Fibroblast of lung (primary cell): Measurements from ENCODE around the gene MATN1. TPM values are rescaled to one million over a fixed set of nuclear protein-coding genes. Genes with fewer than 3 reads are reported as not detected.
A peak's percentile ranks its signal among the peaks of the same experiment; 100 is the strongest.

Experiments used
- DNase-seq, 2 donors: peaks; one replicate each; pipeline versions ENCODE4 v3.0.0 to v3.0.0-alpha.2; 2010; ENCODE audit warnings: low read depth in 2 of 2
- H2AFZ ChIP-seq: 2 replicates; pipeline ENCODE4 v1.5.1; 2012; ENCODE audit warnings: low read length, control low read depth, inconsistent platforms
- H3K27ac ChIP-seq: 2 replicates; pipeline ENCODE4 v1.5.1; 2011; ENCODE audit warnings: low read length, control low read depth; ENCODE audit not compliant: insufficient read depth
- H3K27me3 ChIP-seq: 2 replicates; pipeline ENCODE4 v1.5.1; 2011; ENCODE audit warnings: mild to moderate bottlenecking, low read length; ENCODE audit not compliant: control insufficient read depth, insufficient read depth
- H3K36me3 ChIP-seq: 2 replicates; pipeline ENCODE4 v1.5.1; 2011; ENCODE audit warnings: low read length; ENCODE audit not compliant: control insufficient read depth, insufficient read depth
- H3K4me1 ChIP-seq: 2 replicates; pipeline ENCODE4 v1.5.1; 2011; ENCODE audit warnings: low read length; ENCODE audit not compliant: control insufficient read depth, insufficient read depth; ENCODE audit errors: extremely low read depth
- H3K4me2 ChIP-seq: 2 replicates; pipeline ENCODE4 v1.5.1; 2011; ENCODE audit warnings: low read length, control low read depth; ENCODE audit not compliant: insufficient read depth; ENCODE audit errors: extremely low read depth
- H3K4me3 ChIP-seq, 4 experiments: fragments of 200-600 bp in 1 of 4; sonication (generic) in 1 of 4; replicated peaks in 1 of 4; 2 replicates each; pipeline ENCODE4 v1.5.1; 2011 to 2016; ENCODE audit warnings: low read length in 4 of 4, low read depth in 3 of 4, mild to moderate bottlenecking in 3 of 4, control low read depth in 2 of 4, inconsistent platforms in 1 of 4, mixed read lengths in 1 of 4; ENCODE audit not compliant: insufficient read depth in 1 of 4; ENCODE audit errors: control extremely low read depth in 1 of 4
- H3K79me2 ChIP-seq: 2 replicates; pipeline ENCODE4 v1.5.1; 2012; ENCODE audit warnings: mild to moderate bottlenecking, low read length, inconsistent platforms; ENCODE audit not compliant: control insufficient read depth, insufficient read depth
- H3K9ac ChIP-seq: 2 replicates; pipeline ENCODE4 v1.5.1; 2011; ENCODE audit warnings: mild to moderate bottlenecking, low read length, control low read depth; ENCODE audit not compliant: insufficient read depth
- H3K9me3 ChIP-seq: 2 replicates; pipeline ENCODE4 v1.5.1; 2012; ENCODE audit warnings: low read depth, low read length; ENCODE audit not compliant: control insufficient read depth, insufficient read depth
- H4K20me1 ChIP-seq: 2 replicates; pipeline ENCODE4 v1.5.1; 2011; ENCODE audit warnings: low read length; ENCODE audit not compliant: control insufficient read depth, insufficient read depth; ENCODE audit errors: extremely low read depth
- CTCF ChIP-seq, 2 donors: IDR thresholded peaks in 1 of 2; conservative IDR thresholded peaks in 1 of 2; 1 replicate in 1 of 2; 2 replicates in 1 of 2; pipeline ENCODE4 v1.5.1; 2011 to 2012; ENCODE audit warnings: low read length in 2 of 2, control low read depth in 1 of 2, inconsistent platforms in 1 of 2, low read depth in 1 of 2, mild to moderate bottlenecking in 1 of 2
- EZH2 ChIP-seq: IDR thresholded peaks from 2 replicates; pipeline ENCODE4 v1.5.1; 2012; ENCODE audit warnings: low read length, control low read depth, mild to moderate bottlenecking; ENCODE audit errors: missing control alignments
- polyA plus RNA-seq, 2 donors: library from polyadenylated mRNA; depleted of rRNA in 1 of 2; stranded (reverse) in 1 of 2; unstranded in 1 of 2; fragments of >200 nt; gene quantifications; 2 replicates each; pipeline ENCODE4 v1.2.1, GENCODE V29; 2011 to 2012; ENCODE audit warnings: missing spikeins in 1 of 2
- total RNA-seq: library from RNA; depleted of rRNA; stranded (reverse); fragments of >200 nt; gene quantifications from 2 replicates; pipeline ENCODE4 v1.2.1, GENCODE V29; 2014

MATN1 gene
- total and polyA plus RNA-seq, 2 donors (not counting 1 experiment from before 2014, with no cell fraction given), result not detected

- Histone ChIP-seq H3K9ac (no peak overlapping the region), H3K4me3 (no peak overlapping the region), H3K4me2 (no peak overlapping the region), H3K9me3 (no peaks in the 10 kb centered on the region), H2AFZ (no peak overlapping the region), H3K36me3 (no peaks in the 10 kb centered on the region), H3K27me3 (peaks cover 4% of the 10 kb centered on the region), H3K4me1 (no peaks in the 10 kb centered on the region), H4K20me1 (no peaks in the 10 kb centered on the region), H3K27ac (no peak overlapping the region), H3K79me2 (no peaks in the 10 kb centered on the region)
- TF ChIP-seq CTCF (conservative IDR thresholded peaks at IDR 0.05 in 1 of 2, IDR thresholded peaks at IDR 0.05 in 1 of 2; ENCODE audit: low read depth in 1 of 2, low read length in 2 of 2), result no peak
- TF ChIP-seq EZH2, result no peak
- DNase-seq, result no peak
These were observed 5.0 kb upstream of the MATN1 start for GRCh38 chr1:30728340-30728739.

GRCh38 chr1:30727824-30728223, 4.4 kb upstream of the MATN1 start:
- Histone ChIP-seq H4K20me1 (no peaks in the 10 kb centered on the region), H2AFZ (no peak overlapping the region), H3K9ac (no peak overlapping the region), H3K36me3 (no peaks in the 10 kb centered on the region), H3K9me3 (no peaks in the 10 kb centered on the region), H3K4me1 (no peaks in the 10 kb centered on the region), H3K27me3 (peaks cover 4% of the 10 kb centered on the region), H3K4me2 (no peak overlapping the region), H3K4me3 (no peak overlapping the region), H3K27ac (no peak overlapping the region), H3K79me2 (no peaks in the 10 kb centered on the region)
- TF ChIP-seq EZH2, result no peak
- TF ChIP-seq CTCF (conservative IDR thresholded peaks at IDR 0.05 in 1 of 2, IDR thresholded peaks at IDR 0.05 in 1 of 2; ENCODE audit: low read depth in 1 of 2, low read length in 2 of 2), result no peak
- peak; percentile 47 to 67 for DNase-seq

GRCh38 chr1:30726773-30727684, 3.6 kb upstream of the MATN1 start:
- no peaks in the 10 kb centered on the region for H3K9me3 ChIP-seq
- no peak overlapping the region for H3K4me3 ChIP-seq
- DNase-seq, result no peak
- no peaks in the 10 kb centered on the region for H4K20me1 ChIP-seq
- no peaks in the 10 kb centered on the region for H3K36me3 ChIP-seq
- no peak overlapping the region for H3K27ac ChIP-seq
- H3K27me3 ChIP-seq, result peaks cover 4% of the 10 kb centered on the region
- H3K4me1 ChIP-seq, result no peaks in the 10 kb centered on the region
- H3K79me2 ChIP-seq, result no peaks in the 10 kb centered on the region
- TF ChIP-seq EZH2, result no peak
- no peak for TF ChIP-seq CTCF (conservative IDR thresholded peaks at IDR 0.05 in 1 of 2, IDR thresholded peaks at IDR 0.05 in 1 of 2; ENCODE audit: low read depth in 1 of 2, low read length in 2 of 2)
- no peak overlapping the region for H2AFZ ChIP-seq
- no peak overlapping the region for H3K4me2 ChIP-seq
- H3K9ac ChIP-seq, result no peak overlapping the region
